Kidney (tissue), 14 donors: ENCODE data around the gene RHCG. TPM values are rescaled to one million over a fixed set of nuclear protein-coding genes. Genes with fewer than 3 reads are reported as not detected.
"Not testable (repeated sequence)": the region's sequence is repeated elsewhere in the genome, so short reads cannot be mapped to it uniquely, and the experiment has no call there.

Source experiments
- DNase-seq, 5 donors: peaks; one replicate each; pipeline ENCODE4 v3.0.0-alpha.2; 2013 to 2020
- FAIRE-seq: peaks from 2 replicates; lab custom pipeline; 2012; peaks lifted over from hg19 to GRCh38; lab: Jason Lieb, UNC
- H3K27ac ChIP-seq, 2 donors: one replicate each; pipeline ENCODE4 v1.7.0; 2013; ENCODE audit warnings: low read depth in 2 of 2, low read length in 2 of 2, inconsistent platforms in 1 of 2
- H3K27me3 ChIP-seq: one replicate; pipeline ENCODE4 v1.7.1; 2013; ENCODE audit warnings: low read length, inconsistent platforms; ENCODE audit not compliant: control insufficient read depth, insufficient read depth
- H3K36me3 ChIP-seq, 3 donors: one replicate each; pipeline versions ENCODE4 v1.7.0 to v1.7.1; 2013; ENCODE audit warnings: low read length in 3 of 3, control low read depth in 1 of 3, inconsistent platforms in 1 of 3; ENCODE audit not compliant: insufficient read depth in 3 of 3, control insufficient read depth in 2 of 3
- H3K4me1 ChIP-seq, 3 donors: one replicate each; pipeline versions ENCODE4 v1.7.0 to v1.7.1; 2013; ENCODE audit warnings: low read length in 3 of 3, inconsistent platforms in 1 of 3, low read depth in 1 of 3; ENCODE audit not compliant: control insufficient read depth in 2 of 3, insufficient read depth in 2 of 3
- H3K4me3 ChIP-seq, 3 donors: one replicate each; pipeline versions ENCODE4 v1.7.0 to v1.8.1; 2013; ENCODE audit warnings: low read length in 3 of 3, control low read depth in 1 of 3, inconsistent platforms in 1 of 3
- H3K9ac ChIP-seq, 3 donors: one replicate each; pipeline versions ENCODE4 v1.7.0 to v1.7.1; 2013; ENCODE audit warnings: low read length in 3 of 3, control low read depth in 1 of 3, inconsistent platforms in 1 of 3
- H3K9me3 ChIP-seq, 3 donors: one replicate each; pipeline versions ENCODE4 v1.7.0 to v1.7.1; 2013; ENCODE audit warnings: low read length in 3 of 3, control low read depth in 1 of 3, inconsistent platforms in 1 of 3; ENCODE audit not compliant: control insufficient read depth in 2 of 3, insufficient read depth in 1 of 3
- CTCF ChIP-seq: IDR thresholded peaks from 3 replicates; pipeline ENCODE4 v1.5.1; 2012; ENCODE audit warnings: mild to moderate bottlenecking, moderate library complexity, borderline replicate concordance; ENCODE audit not compliant: insufficient read depth; ENCODE audit errors: extremely low read depth
- intact Hi-C: fragments of 100-400 bp; cut with DNase I; formaldehyde crosslinking; loops from one replicate; pipeline ENCODE4 v1.11.1; 2022
- polyA plus RNA-seq: library from polyadenylated mRNA; stranded (reverse); fragments of 350-450 nt; fragmentation: Illumina TruSeq; extraction: RNeasy Lipid Tissue Mini Kit (QIAGEN cat#74804); gene quantifications from one replicate; pipeline ENCODE4 v1.2.3, GENCODE V29; 2014; ENCODE audit warnings: low read depth, low replicate concordance; ENCODE audit not compliant: insufficient read depth
- total RNA-seq: library from RNA; stranded (reverse); fragmentation: NEBNext Ultra II Directional; extraction: Animal tissue kit (Norgen Biotek cat#: 25700); gene quantifications from one replicate; pipeline ENCODE4 v1.2.1, GENCODE V29; 2021
- donor health status: control.
- donor health status: control.
- donor health status: control.
- donor health status: control.
- donor health status: control.
- donor health status: DM: yes; HTN: yes; CAD: no.
- donor health status: Normal renal cell carcinoma (clear cell type).

The RHCG gene
- total and polyA plus RNA-seq, 2 donors from 2014 or later = 1.5 to 373 TPM

GRCh38 chr15:89469426-89470096 lies 26.8 kb downstream of the RHCG start:
- Histone ChIP-seq H3K27ac (no peak overlapping the region), H3K9ac (no peak overlapping the region), H3K27me3 (peaks cover 2% of the 10 kb centered on the region), H3K4me1 (peaks cover 0 to 2% (median 0%) of the 10 kb centered on the region in 3 donors), H3K9me3 (no peaks in the 10 kb centered on the region), H3K36me3 (no peaks in the 10 kb centered on the region), H3K4me3 (no peak overlapping the region)
- FAIRE-seq (no peak), DNase-seq (peak in 1 of 5 donors; percentile 47)
- intact Hi-C loops = no loop called here
- no peak for TF ChIP-seq CTCF

- H3K4me3 ChIP-seq, H3K27ac ChIP-seq, H3K9me3 ChIP-seq, H3K4me1 ChIP-seq, H3K27me3 ChIP-seq, FAIRE-seq, H3K36me3 ChIP-seq, intact Hi-C loops, H3K9ac ChIP-seq: not testable (repeated sequence)
- DNase-seq = peak in 2 of 5 donors; percentile 28 to 49
Observed at GRCh38 chr15:89468813-89469212, 27.6 kb downstream of the RHCG start.

- no peak for FAIRE-seq
Observed at GRCh38 chr15:89463113-89463512, 33.3 kb downstream of the RHCG start.

More at GRCh38 chr15:89463113-89463512, 33.3 kb downstream of the RHCG start:
- no peaks in the 10 kb centered on the region for H3K4me1 ChIP-seq
- peak in 1 of 5 donors; percentile 22 for DNase-seq
- no peak for TF ChIP-seq CTCF
- intact Hi-C loops = no loop called here
- H3K27me3 ChIP-seq = no peaks in the 10 kb centered on the region
- no peak overlapping the region for H3K4me3 ChIP-seq
- no peak overlapping the region for H3K27ac ChIP-seq
- no peak overlapping the region for H3K9ac ChIP-seq
- H3K9me3 ChIP-seq = no peaks in the 10 kb centered on the region
- H3K36me3 ChIP-seq = no peaks in the 10 kb centered on the region
